DMS79 treated with DMSO at 0.1 percent for 48 hours (cell line): ENCODE results near the gene TMPRSS2.
A peak's percentile ranks its signal among the peaks of the same experiment; 100 is the strongest.

Source experiments
- DNase-seq: peaks from one replicate; lab custom pipeline; 2025; lab: John Stamatoyannopoulos, UW

TMPRSS2 gene

GRCh38 chr21:41507521-41508414 is at the start of gene TMPRSS2:
Gene TMPRSS2, minus strand, starts transcription at chr21:41508158. Its CDS starts 10,025 bp downstream, at chr21:41498133.
- DNase-seq: peak; percentile 21

- DNase-seq: no peak
These were observed 47.1 kb upstream of the TMPRSS2 start for GRCh38 chr21:41555057-41555456.

DNA sequence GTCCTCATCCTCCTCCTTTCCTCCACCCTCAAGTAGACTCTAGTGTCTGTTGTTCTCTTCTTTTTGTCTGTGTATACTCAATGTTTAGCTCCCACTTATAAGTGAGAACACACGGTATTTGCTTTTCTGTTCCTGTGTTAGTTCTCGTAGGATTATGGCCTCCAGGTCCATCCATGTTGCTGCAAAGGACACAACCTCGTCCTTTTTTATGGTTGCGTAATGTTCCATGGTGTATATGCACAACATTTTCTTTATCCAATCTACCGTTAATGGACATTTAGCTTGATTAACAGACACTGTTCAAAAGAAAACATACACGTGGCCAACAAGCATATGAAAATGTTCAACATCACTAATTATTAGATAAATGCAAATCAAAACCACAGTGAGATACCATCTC is 44.3 kb upstream of the TMPRSS2 start:
- DNase-seq: no peak

GRCh38 chr21:41548781-41549180 is 40.8 kb upstream of the TMPRSS2 start:
- DNase-seq: peak; percentile 69

- DNase-seq: no peak
These were observed 39.2 kb upstream of the TMPRSS2 start for GRCh38 chr21:41547111-41547510.

DNA sequence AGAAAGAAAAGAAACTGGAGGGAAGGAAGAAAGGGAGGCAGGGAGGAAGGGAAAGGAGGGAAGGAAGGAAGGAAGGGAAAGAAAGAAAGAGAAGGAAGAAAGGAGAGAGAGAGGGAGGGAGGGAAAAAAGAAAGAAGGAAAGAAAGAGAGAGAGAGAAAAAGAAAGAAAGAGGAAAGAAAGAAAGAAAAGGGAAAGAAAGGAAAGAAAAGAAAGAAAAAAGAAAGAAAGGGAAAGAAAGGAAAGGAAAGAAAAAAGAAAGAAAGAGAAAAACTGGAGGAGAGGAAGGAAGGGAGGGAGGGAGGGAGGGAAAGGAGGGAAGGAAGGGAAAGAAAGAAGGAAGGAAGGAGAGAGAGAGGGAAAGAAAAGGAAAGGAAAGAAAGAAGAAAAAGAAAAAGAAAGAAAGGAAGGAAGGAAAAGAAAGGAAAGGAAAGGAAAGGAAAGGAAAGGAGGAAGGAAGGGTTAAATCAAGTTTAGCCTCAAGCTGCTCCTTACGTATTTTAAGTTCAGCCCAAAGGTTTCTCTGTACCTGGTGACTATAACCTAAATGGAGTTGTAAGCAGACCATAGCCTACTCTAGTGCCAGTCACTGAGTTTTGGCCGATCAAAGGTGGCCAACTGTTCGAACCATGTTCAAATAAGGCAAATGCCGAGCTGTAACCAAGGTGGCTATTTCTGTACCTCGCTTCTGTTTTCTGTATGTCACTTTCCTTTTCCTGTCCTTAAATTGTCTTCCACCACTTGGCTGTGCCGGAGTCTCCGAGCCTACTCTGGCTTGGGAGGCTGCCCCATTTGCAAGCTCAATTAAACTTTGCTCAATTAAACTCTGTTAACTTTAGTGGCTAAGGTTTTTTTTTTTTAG is 37.8 kb upstream of the TMPRSS2 start:
- no peak for DNase-seq

- DNase-seq: no peak
These were observed 34.8 kb upstream of the TMPRSS2 start for GRCh38 chr21:41542727-41543126.

- DNase-seq: no peak
These were observed 29.4 kb upstream of the TMPRSS2 start for GRCh38 chr21:41537356-41537755.

DNA sequence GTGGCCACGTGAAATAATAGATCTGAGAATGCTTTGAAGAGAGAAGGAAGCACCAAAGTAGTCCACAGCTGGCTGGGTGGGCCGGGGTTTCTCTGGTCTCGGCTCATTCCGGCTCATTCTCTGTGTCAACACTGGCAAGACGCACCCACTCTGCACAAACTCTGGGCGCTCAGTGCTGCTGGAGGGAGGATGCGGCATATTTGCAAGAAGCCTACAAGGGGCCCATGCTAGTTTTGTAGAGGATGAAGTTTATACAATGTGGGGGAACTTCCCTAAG is 28.8 kb upstream of the TMPRSS2 start:
- DNase-seq: no peak

GRCh38 chr21:41536076-41536826 is 28.3 kb upstream of the TMPRSS2 start:
- no peak for DNase-seq

GRCh38 chr21:41530366-41530765 is 22.4 kb upstream of the TMPRSS2 start:
- DNase-seq: no peak

GRCh38 chr21:41529769-41530168 is 21.8 kb upstream of the TMPRSS2 start:
- DNase-seq: no peak

GRCh38 chr21:41526478-41527087 is 18.6 kb upstream of the TMPRSS2 start:
- DNase-seq: no peak

DNA sequence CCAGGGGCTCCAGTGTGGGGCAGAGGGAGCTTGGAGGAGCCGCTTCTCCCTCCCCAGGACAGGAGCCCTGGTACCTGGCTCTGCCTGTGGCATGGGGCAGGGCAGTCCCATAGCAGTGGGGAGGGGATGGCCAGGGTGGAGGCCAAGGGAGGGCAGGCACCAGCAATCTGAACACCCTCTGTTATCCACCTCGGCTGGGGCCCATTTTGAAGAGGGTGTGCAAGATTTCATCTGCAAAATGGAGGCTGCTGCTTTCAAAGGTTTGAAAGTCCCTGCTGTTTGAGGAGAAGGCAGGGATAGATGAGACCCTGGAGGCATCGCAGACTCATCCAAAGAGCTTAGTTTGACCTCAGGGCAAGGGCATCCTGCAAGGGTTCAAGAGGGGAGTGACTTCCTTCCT is 15.2 kb upstream of the TMPRSS2 start:
- DNase-seq: no peak

GRCh38 chr21:41521489-41522027 is 13.6 kb upstream of the TMPRSS2 start:
- no peak for DNase-seq

GRCh38 chr21:41520560-41521442 is 12.8 kb upstream of the TMPRSS2 start:
- no peak for DNase-seq

DNA sequence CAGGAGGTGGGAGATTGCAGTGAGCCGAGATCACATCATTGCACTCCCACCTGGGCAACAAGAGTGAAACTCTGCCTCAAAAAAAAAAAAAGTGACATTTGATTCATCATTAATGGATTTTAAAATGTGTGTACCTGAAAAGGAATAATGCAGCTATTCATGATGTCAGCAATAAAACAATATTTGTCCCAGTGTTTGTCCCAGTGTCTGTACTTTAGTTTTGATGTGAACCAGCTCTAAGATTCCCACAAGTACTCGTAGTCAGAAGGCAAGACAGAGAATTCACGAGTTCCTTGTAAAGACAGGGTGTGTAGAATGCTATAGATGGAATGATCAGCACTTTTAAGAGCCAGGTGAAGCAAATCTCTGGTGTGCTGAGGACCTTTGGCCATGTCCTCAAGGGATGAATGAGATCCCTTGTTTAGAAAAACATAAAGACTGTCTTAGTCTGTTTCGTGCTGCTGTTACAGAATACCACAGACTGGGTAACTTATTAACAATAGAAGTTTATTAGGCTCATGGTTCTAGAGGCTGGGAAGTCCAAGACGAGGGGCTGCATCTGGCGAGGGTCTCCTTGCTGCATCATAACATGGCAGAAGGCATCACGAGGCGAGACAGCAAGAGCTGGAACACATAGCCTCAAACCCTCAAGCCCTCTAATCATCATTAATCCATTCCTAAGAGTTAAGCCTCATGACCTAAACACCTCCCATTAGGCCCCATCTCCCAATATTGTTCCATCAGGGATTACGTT is 12.0 kb upstream of the TMPRSS2 start:
- no peak for DNase-seq

DNA sequence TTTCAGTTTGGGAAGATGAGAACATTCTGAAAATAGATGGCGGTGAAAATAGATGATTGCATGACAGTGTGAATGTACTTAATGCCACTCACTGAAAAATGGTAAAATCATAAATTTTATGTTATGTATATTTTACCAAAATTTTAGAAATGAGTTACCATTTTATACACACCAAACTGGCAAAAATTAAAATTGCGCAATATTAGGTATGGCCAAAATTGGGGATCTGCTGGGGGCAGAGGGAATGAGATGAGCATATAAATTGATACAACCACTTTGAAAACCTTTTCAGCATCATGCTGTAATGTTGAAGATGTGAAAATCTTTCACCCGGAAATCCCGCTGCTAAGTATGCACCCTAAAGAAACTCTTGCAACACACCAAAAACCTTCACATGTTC is 10.8 kb upstream of the TMPRSS2 start:
- DNase-seq: no peak

GRCh38 chr21:41511858-41512257 is 3.9 kb upstream of the TMPRSS2 start:
- no peak for DNase-seq

DNA sequence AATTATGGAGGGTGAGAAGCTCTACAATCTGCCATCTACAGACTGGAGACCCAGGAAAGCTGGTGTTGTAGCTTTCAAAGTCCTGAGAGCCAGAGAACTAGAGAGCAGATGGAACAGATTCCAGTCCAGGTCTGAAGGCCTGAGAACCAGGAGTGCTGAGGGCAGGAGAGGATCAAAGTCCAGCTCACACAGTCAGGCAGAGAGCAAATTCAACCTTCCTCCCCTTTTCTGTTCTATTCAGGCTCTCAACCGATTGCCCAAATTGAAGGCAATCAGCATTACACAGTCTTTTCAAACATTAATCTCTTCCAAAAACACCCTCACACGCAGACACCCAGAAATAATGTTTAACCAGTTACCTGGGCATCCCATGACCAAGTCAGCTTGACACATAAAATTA is 2.5 kb upstream of the TMPRSS2 start:
- DNase-seq: no peak
